ENCODE data around the gene U2AF1L4.

U2AF1L4 gene

DNA sequence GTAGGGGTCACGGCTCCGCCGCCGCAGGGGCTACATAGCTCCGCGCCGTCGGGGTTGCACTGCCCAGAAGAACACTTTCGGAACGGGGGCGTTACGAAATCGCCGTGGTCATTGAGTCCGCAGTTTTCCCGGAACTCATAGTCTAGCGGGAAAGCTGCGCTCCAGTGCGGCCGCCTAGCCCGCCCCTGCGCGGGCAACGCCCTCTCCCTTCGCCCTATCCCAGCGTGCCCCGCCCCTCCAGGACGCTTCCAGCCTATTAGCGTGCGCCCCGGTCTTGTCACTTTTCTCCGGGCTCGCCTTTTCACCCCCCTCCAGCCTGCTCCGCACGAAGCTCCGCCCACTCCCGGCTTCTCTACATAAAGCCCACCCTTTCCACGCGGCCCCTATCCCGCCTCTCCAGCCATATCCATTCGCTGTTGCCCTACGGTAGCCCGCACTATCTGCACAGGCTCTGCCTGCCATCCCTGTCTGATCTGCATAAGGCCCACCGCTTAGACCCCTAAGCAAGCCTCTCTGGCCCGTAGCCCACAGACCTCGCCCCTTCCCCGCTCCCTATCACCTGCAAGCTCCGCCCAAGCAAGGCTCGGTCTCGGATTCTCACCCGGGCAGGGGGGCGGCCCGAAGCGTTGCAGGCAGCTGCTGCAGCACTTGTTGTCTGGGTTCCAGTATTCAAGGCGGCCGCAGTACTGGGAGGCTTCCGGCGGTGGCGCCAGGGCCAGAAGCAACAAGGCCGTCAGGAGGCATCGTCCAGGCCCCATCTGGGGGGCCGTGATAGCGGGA, 4.6 kb downstream of the U2AF1L4 start:
- peak; percentile 92 to 93 for DNase-seq (ENCODE audit: low read depth in 2 of 2)

DNA sequence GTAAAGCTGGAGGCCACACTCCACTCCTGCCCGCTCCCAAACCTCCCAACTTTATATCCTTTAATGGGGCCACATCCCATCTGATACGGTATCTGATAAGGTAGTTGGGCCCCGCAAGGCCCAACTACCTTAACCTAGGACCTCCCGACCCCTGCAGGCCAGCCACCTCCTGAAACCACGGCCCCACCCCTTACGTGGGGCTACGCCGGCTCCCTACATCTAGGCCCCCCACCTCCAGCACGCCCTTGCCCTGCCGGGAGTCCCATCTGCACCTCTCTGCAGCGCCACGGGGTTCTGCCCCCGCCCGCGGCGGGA, 5.2 kb downstream of the U2AF1L4 start:
- no peak for DNase-seq (ENCODE audit: low read depth in 2 of 2)

DNA sequence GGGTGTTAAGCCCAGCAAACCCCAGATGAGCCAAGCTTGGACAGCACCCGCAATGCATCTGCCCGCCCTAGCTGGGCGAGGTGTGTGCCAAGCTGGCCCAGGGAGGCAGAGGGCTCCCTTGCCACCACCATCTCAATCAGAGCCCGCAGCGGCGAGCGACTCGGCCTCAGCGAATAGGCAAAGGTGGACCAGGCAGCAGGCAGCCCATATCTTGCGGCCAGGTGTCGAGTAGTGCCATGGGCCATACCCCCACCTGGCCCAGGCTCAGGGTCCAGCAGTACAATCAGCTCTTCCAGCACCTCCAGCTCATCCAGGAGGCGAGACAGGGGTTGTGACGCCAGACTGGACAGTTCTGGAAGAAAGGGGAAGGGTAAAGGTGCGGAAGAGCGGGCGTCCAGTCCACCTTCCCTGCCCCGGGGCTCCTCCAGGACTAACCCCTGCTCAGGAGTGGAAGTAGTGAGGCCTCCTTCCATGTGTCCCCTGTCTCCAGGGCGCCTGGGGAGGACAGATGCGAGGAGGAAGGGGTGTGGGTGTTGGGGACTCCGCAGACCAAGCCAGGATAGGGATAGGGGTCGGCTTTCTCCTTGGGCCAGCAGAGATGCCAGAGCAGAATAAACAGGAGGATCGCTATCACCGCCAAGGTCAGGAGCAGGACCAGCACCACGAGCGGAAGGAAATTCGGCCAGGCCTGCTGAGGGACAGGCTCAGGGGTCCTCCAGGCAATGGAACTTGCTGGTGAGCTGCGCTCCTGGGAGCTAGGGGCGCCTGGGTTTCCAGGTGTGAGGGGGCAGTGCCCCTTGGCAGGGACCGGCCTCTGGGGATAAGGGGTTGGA, 5.7 kb downstream of the U2AF1L4 start:
- no peak for DNase-seq (ENCODE audit: low read depth in 2 of 2)

DNA sequence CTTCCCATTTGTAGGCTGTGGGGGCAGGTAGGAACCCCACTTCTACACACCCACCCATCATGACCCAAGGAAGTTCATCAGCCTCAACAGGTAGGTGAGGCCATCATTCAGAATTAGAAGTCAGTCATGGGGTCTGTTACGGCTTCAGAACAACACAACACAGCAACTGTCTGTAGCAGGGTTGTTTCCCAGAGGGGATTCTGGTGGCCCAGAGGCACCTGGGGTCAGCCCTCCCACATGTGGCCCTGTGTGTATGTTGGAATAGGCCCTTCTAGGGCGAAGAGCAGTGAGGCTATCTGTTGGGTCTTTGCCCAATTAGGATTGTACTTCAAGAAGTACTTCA, 6.4 kb downstream of the U2AF1L4 start:
- DNase-seq (ENCODE audit: low read depth in 2 of 2): no peak

DNA sequence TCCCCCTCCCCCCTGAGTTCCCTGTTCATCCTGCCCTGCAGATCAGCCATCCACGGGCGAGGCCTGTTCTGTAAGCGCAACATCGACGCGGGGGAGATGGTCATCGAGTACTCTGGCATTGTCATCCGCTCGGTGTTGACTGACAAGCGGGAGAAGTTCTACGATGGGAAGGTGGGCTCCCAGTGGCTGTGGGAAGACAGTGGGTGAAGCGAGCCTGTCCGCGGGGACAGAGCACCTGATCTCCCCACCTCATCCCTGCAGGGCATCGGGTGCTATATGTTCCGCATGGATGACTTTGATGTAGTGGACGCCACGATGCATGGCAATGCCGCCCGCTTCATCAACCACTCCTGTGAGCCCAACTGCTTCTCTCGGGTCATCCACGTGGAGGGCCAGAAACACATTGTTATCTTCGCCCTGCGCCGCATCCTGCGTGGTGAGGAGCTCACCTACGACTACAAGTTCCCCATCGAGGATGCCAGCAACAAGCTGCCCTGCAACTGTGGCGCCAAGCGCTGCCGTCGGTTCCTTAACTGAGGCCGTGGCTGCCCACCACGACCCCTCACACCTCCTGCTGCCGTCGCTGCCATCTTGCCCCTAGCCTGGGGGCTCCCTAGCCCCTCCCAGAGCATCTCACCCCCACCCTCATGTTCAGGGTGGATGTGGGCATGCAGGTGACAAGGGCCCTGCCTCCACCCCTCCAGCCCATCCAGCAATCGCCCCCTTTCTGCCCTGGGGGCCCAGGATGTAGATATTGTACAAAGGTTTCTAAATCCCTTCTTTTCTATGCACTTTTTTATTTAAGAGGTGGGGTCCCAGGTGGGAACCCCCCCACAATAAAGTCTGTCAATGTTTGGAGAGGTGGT, 7.0 kb downstream of the U2AF1L4 start:
- DNase-seq (ENCODE audit: low read depth in 2 of 2): no peak

DNA sequence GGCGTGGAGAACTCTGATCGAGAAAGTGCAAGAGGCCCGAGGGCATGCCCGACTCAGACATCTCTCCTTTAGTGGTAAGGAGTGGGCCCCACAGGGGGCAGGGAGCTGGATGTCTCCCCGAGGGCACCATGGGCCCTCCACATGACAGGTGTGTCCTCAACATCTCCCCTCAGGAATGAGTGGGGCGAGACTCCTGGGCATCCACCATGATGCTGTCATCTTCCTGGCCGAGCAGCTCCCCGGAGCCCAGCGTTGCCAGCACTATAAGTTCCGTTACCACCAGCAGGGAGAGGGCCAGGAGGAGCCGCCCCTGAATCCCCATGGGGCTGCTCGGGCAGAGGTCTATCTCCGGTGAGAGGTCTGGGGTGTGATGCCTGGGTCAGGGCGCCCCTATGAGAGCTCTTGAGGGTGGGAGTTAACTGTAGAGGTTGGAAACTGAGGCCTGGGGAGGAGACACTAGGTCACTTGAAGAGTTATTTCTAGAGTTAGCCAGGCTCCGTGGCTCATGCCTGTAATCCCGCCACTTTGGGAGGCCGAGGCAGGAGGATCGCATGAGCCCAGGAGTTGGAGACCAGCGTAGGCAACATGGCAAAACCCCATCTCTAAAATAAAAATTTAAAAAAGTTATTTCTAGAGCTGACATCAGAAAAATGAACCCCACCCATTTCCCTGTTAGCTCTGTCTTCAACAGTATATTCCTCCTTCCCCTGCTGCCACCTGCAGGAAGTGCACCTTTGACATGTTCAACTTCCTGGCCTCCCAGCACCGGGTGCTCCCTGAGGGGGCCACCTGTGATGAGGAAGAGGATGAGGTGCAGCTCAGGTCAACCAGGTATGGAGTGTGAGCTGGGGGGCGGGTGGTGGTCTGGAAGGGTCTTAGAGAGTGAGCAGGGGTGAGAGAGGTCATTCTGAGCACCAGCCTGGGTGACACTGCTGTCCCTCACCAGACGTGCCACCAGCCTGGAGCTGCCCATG, 8.0 kb downstream of the U2AF1L4 start:
- no peak for DNase-seq (ENCODE audit: low read depth in 2 of 2)

DNA sequence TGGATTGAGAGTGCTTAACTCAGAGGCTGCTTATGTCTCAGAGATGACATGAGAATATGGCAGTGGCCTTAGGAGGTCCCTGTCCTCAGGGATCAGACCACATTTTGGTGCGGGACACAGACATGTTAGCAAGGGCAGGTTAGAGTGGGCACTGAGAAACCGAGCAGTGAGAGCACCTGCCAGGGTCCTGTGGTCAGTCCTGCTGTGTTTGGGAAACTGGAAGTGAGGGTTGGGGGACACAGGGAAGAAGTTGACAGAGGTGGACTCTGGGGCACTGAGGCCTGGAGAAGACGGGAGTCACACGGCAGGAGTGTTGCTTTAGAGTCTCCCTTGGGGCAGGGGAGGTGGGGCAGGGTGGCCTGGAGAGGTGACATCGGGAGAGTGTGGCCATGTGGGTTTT, 10.3 kb downstream of the U2AF1L4 start:
- no peak for DNase-seq (ENCODE audit: low read depth in 2 of 2)

DNA sequence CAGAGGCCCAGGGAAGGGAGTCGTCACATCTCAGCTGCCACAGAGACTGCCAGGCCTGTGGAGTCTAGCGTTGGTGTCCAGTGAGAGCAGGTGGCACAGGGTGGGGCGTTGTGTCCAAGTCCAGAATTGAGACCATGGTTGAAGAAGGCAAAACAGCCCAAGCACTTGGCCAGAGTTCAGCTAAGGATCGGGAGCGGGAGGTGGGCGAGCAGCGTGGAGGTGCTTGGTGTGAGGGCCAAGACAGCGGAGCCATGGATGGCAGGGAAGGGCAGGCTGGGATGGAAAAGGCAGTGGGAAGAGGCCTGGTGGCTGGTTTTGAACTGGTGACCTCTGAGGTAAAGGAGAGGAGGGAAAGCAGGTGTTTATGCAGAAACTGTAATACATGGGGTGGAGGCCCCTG, 10.9 kb downstream of the U2AF1L4 start:
- no peak for DNase-seq (ENCODE audit: low read depth in 2 of 2)

DNA sequence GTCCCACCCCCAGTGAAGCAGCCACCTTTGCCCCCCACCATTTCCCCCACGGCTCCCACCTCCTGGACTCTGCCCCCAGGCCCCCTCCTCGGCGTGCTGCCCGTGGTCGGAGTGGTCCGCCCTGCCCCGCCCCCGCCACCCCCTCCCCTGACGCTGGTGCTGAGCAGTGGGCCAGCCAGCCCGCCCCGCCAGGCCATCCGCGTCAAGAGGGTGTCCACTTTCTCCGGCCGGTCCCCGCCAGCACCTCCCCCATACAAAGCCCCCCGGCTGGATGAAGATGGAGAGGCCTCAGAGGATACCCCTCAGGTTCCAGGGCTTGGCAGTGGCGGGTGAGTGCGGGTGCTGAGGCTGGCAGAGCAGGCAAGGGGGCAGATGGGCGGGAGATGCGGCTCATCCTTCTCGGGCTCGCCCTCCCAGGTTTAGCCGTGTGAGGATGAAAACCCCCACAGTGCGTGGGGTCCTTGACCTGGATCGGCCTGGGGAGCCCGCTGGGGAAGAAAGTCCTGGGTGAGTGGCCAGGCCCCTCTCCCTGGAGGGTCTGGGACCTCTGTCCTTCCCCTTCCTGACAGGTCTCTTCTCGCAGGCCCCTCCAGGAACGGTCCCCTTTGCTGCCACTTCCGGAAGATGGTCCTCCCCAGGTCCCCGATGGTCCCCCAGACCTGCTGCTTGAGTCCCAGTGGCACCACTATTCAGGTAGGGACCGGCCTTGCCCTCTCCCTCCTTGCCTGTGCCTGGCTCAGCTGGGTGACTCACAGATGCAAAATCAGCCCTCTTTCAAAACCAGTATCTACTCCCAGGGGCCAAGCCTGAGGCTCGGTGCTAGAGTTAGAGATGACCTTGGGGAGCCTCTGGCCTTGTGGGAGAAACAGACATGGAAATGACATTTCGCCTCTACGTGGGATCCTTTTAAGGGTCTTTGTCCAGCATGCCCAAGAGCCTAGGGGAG, 11.8 kb downstream of the U2AF1L4 start:
- DNase-seq (ENCODE audit: low read depth in 2 of 2): no peak

DNA sequence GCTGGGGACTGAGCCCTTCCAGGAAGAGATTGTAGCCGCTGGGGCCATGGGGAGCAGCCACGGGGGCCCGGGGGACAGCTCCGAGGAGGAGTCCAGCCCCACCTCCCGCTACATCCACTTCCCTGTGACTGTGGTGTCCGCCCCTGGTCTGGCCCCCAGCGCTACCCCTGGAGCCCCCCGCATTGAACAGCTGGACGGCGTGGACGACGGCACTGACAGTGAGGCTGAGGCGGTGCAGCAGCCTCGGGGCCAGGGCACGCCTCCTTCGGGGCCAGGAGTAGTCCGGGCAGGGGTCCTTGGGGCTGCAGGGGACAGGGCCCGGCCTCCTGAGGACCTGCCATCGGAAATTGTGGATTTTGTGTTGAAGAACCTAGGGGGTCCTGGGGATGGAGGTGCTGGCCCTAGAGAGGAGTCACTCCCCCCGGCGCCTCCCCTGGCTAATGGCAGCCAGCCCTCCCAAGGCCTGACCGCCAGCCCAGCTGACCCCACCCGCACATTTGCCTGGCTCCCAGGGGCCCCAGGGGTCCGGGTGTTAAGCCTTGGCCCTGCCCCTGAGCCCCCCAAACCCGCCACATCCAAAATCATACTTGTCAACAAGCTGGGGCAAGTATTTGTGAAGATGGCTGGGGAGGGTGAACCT, 12.6 kb downstream of the U2AF1L4 start:
- no peak for DNase-seq (ENCODE audit: low read depth in 2 of 2)

DNA sequence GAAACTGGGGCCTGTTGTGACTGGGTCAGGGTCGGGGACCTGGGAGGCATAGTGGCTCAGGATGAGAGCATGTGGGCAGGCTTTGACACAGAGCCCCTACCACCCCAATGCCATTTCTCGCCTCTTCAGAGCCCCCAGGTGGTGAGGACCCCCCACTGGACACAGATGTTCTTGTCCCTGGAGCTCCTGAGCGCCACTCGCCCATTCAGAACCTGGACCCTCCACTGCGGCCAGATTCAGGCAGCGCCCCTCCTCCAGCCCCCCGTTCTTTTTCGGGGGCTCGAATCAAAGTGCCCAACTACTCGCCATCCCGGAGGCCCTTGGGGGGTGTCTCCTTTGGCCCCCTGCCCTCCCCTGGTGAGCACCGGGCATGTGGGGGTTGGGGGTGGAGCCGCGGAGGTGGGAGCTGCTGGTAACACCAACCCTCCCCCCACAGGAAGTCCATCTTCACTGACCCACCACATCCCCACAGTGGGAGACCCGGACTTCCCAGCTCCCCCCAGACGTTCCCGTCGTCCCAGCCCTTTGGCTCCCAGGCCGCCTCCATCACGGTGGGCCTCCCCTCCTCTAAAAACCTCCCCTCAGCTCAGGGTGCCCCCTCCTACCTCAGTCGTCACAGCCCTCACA, 13.3 kb downstream of the U2AF1L4 start:
- DNase-seq (ENCODE audit: low read depth in 2 of 2): no peak

DNA sequence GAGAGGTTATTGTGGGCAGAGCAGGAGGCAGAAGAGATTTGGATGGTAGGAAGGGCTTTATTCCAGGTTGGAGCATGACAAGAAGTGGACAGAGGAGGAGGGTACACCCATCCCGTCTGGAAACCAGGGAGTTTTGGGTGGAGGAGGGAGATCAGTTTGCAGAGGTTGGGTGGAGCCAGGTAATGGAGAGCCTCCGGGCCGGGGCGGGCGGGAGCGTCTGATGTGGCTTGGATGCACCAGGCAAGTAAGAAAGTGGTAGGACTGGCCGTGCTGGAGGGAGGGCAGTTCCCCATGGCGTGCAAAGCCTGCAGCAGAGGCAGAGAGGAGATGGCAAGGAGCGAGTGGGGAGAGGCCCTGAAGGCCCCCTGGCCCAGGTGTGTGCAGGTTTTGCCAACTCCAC, 13.9 kb downstream of the U2AF1L4 start:
- no peak for DNase-seq (ENCODE audit: low read depth in 2 of 2)

DNA sequence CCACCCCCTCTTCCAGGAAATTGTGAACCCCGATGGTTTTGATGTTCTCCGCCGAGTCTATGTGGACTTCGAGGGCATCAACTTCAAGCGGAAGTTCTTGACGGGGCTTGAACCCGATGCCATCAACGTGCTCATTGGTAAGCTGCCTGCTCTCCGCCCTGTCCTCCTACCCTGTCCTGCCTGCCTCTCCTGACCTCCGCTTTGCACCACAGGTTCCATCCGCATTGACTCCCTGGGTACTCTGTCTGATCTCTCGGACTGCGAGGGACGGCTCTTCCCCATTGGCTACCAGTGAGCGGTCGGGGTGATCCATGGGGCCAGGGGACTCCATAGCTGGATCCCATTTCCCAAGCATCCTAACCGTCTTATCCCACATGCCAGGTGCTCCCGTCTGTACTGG, 14.9 kb downstream of the U2AF1L4 start:
- DNase-seq (ENCODE audit: low read depth in 2 of 2): no peak

DNA sequence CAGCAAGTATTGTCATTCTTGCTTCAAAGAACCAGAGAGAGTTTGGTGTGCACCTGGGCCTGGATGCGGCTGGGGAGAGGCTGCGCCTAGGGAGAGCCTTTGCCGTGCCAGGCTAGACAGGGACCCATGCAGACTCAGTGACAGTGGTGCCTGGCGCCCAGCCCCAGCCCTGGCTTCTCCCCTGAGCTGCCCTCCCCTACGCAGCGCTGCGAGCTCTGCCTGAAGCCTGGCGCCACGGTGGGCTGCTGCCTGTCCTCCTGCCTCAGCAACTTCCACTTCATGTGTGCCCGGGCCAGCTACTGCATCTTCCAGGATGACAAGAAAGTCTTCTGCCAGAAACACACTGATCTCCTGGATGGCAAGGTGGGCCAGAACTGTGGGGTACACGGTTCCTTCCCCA, 15.5 kb downstream of the U2AF1L4 start:
- DNase-seq (ENCODE audit: low read depth in 2 of 2): no peak

DNA sequence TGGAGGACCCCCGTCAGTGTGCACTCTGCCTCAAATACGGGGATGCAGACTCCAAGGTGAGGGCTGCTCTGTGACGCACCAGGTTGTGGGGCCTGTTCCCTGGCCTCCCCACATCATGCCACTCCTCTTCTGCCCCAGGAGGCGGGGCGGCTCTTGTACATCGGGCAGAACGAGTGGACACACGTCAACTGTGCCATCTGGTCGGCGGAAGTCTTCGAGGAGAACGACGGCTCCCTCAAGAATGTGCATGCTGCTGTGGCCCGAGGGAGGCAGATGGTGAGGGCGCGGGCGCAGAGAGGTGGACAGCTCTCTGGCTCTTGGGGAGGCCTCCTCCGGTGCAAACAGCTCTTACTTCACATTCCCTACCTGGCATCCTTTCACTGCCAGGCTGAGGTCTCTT, 16.2 kb downstream of the U2AF1L4 start:
- DNase-seq (ENCODE audit: low read depth in 2 of 2): no peak

DNA sequence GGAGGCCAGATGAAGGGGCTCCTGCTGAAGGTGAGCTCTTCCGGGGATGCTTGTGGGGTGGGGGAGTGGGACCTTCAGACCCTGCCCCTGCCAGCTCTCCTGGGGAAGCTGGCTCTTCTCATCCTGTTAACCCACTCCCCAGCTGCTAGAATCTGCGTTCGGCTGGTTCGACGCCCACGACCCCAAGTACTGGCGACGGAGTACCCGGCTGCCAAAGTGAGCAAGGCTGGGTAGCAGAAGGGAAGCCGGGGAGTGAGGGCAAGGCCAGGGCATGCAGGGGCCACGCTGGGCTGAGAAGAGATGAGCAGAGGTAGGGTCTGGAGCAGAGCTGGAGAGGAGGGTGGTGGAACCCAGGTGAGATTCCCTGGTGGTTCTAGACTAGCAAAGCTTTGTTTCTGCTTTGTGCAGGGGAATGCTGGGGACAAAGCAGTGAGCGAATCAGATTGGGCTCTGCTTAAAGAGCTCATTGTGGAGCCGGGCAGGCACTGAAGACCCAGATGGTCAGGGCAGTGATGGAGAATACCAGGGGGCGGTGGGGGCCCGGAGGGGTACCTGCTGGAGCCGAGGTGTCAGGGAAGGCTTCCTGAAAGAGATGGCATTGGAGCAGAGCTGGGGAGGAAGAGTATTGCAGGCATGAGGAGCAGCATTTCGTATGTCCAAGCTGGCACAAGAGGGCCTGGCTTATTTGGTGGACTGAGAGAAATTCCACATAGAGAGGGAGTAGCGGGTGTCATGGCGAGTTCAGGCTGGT, 17.1 kb downstream of the U2AF1L4 start:
- no peak for DNase-seq (ENCODE audit: low read depth in 2 of 2)

DNA sequence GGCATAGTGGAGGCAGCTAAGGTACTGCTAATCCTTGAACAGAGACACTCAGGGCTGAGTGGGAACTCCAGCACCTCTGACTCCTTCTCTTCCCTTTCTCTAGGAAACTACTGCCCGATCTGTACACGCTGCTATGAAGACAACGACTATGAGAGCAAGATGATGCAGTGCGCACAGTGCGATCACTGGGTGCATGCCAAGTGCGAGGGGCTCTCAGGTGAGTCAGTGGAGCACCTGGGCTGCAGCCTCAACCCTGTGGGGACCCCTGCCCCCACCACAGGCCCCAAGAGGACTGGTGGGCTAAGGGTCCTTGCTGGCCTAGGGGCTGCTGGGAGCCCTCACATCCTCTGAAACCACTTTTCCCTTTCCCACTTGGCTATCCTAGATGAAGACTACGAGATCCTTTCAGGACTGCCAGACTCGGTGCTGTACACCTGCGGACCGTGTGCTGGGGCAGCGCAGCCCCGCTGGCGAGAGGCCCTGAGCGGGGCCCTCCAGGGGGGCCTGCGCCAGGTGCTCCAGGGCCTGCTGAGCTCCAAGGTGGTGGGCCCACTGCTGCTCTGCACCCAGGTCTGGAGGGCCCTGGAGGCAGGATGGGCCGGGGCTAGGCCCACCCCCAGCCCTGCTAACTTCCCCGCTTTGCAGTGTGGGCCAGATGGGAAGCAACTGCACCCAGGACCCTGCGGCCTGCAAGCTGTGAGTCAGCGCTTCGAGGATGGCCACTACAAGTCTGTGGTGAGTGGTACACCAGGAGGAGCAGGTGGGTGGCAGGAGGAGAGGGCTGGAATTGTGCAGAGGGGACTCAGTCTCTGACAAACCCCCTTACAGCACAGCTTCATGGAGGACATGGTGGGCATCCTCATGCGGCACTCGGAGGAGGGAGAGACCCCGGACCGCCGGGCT, 17.9 kb downstream of the U2AF1L4 start:
- DNase-seq (ENCODE audit: low read depth in 2 of 2): no peak

All from stimulated activated CD8-positive, alpha-beta memory T cell treated with anti-CD3 and anti-CD28 coated beads, Interleukin-7, amount 100 ng/mL, for 4 hours (primary cell).